GM12801 (cell line): ENCODE measurements around the gene KRTAP20-2.

ENCODE experiments used
- CTCF ChIP-seq: IDR thresholded peaks from one replicate; pipeline ENCODE4 v1.5.1; 2011; ENCODE audit warnings: control low read depth; ENCODE audit not compliant: insufficient read length; ENCODE audit errors: extremely low read depth

Gene KRTAP20-2

GRCh38 chr21:30634906-30635305, at the start of gene KRTAP20-2:
Gene KRTAP20-2 (plus strand): TSS chr21:30635206. CDS start chr21:30635264, 58 bp downstream.
- no peak for TF ChIP-seq CTCF

DNA sequence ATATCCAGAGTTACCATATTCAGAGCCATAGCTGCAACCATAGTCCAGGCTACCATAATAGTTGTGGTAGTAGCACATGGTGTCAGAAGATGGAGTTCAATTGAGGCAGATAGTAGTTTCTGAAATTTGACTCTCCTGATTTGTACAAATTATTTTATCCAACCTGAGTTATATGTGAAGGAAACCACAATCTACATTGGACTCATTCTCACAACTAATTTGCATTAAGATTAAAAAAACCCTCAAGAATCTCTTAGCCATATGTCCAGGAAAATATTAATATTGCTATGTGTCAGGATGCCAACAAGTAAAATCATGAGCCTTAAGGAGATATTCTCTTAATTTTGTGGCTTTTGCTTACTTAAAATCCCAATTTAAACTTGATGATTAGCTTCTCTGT, 44.7 kb upstream of the KRTAP20-2 start, which contains the start of gene KRTAP22-2:
TSS of gene KRTAP22-2 (minus strand) at position 101 of the 400 bp plus-strand sequence.
- no peak for TF ChIP-seq CTCF

- TF ChIP-seq CTCF: no peak
Observed at GRCh38 chr21:30592140-30592539, 42.9 kb upstream of the KRTAP20-2 start, which contains the start of gene KRTAP6-3. Gene KRTAP6-3 (plus strand): TSS chr21:30592440. CDS start chr21:30592446, 6 bp downstream.

- TF ChIP-seq CTCF: no peak
Observed at GRCh38 chr21:30598802-30599201, 36.2 kb upstream of the KRTAP20-2 start, which contains the start of gene KRTAP6-2. Gene KRTAP6-2 (minus strand): TSS chr21:30598902. CDS start chr21:30598874, 28 bp downstream.

DNA sequence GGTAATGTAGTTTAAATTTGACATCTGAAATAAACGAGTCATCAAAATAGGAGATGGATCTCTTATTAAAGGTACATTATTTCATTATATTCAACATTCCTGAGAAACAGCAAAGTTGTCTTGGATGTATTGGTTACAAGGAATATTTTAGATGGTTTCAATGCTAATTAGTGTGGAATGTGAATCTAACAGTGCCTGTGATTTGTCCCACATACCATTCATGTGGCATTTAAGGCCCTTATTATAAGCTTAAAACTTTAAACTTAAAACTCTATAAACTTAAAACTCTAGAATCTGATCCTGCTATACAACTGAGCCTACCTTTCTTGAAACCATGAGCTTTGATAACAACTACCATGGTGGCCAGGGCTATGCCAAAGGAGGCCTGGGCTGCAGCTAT, 34.2 kb upstream of the KRTAP20-2 start, which contains the start of gene KRTAP22-1:
TSS of gene KRTAP22-1 (plus strand) at position 301 of the 400 bp plus-strand sequence.
- TF ChIP-seq CTCF: no peak

DNA sequence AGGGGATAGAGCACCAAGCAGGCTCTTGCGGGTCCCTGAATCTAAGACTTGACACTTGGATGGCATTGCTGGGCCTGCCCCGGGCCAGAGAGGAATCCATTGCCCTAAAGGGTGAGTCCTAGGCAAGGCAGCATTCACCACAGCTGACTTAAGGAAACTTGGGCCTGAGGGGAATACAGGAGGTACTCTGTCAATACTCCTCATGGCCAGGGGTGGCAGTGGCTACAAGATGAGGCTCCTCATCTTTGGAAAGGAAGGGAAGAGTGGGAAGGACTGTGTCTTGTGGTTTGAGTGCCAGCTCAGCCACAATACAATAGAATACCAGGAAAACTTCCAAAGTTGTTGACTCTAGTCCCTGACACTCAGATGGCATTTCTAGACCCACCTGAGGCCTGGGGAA, 29.0 kb upstream of the KRTAP20-2 start:
- TF ChIP-seq CTCF: no peak

DNA sequence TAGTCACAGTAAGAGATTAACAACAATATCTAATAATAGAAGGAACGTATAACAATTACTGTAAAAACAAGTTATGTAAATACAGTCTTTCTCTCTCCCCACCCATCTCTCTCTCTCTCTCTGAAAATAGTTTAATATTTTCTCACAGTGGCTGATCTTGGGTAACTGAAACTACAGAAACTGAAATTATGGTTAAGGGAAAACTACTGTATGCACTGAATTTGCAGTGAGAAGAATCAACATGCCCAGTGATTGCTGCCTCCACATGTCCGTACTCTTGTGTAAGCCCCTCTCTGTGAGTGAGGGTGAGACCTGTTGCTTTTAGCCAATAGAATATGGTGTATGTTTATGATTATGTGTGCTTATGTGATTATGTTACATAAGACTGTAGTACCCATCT, 22.9 kb upstream of the KRTAP20-2 start:
- TF ChIP-seq CTCF: no peak
